NB4 (cell line): Measurements from ENCODE around the gene AIF1L.

Experiments used
- POLR2A ChIP-seq: IDR thresholded peaks from 2 replicates; pipeline ENCODE4 v1.6.1; 2011; ENCODE audit warnings: mild to moderate bottlenecking; ENCODE audit not compliant: insufficient read length; ENCODE audit errors: extremely low read depth
- TF ChIP-seq, protein P1 (sequence below): IDR thresholded peaks from one replicate; pipeline ENCODE4 v1.5.1; 2012; ENCODE audit warnings: low read depth, low read length

GRCh38 chr9:131116281-131117120, 20.2 kb downstream of the AIF1L start:
- TF ChIP-seq POLR2A, result no peak
- TF ChIP-seq, protein P1, sequence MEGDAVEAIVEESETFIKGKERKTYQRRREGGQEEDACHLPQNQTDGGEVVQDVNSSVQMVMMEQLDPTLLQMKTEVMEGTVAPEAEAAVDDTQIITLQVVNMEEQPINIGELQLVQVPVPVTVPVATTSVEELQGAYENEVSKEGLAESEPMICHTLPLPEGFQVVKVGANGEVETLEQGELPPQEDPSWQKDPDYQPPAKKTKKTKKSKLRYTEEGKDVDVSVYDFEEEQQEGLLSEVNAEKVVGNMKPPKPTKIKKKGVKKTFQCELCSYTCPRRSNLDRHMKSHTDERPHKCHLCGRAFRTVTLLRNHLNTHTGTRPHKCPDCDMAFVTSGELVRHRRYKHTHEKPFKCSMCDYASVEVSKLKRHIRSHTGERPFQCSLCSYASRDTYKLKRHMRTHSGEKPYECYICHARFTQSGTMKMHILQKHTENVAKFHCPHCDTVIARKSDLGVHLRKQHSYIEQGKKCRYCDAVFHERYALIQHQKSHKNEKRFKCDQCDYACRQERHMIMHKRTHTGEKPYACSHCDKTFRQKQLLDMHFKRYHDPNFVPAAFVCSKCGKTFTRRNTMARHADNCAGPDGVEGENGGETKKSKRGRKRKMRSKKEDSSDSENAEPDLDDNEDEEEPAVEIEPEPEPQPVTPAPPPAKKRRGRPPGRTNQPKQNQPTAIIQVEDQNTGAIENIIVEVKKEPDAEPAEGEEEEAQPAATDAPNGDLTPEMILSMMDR, result no peak
